Trophoblast cell (in vitro differentiated cells and primary cell): ENCODE measurements around the gene WDR19.

Experiments
- DNase-seq, 2 donors: peaks; one replicate each; pipeline ENCODE4 v3.0.0-alpha.2; 2016
- H2AFZ ChIP-seq: 2 replicates; pipeline ENCODE4 v1.6.1; 2013; ENCODE audit warnings: low read length, moderate library complexity, mild to moderate bottlenecking; ENCODE audit not compliant: insufficient read depth, poor library complexity
- H2AK5ac ChIP-seq: 2 replicates; pipeline ENCODE4 v1.6.1; 2013; ENCODE audit warnings: mild to moderate bottlenecking, low read length
- H2BK120ac ChIP-seq: 2 replicates; pipeline ENCODE4 v1.6.1; 2013; ENCODE audit warnings: low read length, mild to moderate bottlenecking, moderate library complexity; ENCODE audit not compliant: insufficient read depth, poor library complexity
- H2BK12ac ChIP-seq: 2 replicates; pipeline ENCODE4 v1.6.1; 2013; ENCODE audit warnings: mild to moderate bottlenecking, low read length, moderate library complexity
- H2BK5ac ChIP-seq: 2 replicates; pipeline ENCODE4 v1.6.1; 2013; ENCODE audit warnings: low read length, low read depth, moderate library complexity, mild to moderate bottlenecking; ENCODE audit not compliant: poor library complexity
- H3K14ac ChIP-seq: 2 replicates; pipeline ENCODE4 v1.6.1; 2013; ENCODE audit warnings: mild to moderate bottlenecking, low read length
- H3K18ac ChIP-seq: 2 replicates; pipeline ENCODE4 v1.6.1; 2013; ENCODE audit warnings: mild to moderate bottlenecking, low read length
- H3K23ac ChIP-seq: 2 replicates; pipeline ENCODE4 v1.6.1; 2013; ENCODE audit warnings: low read length
- H3K27ac ChIP-seq: 2 replicates; pipeline ENCODE4 v1.5.1; 2013; ENCODE audit warnings: low read depth, mild to moderate bottlenecking, inconsistent platforms, low read length, moderate library complexity
- H3K27me3 ChIP-seq: 2 replicates; pipeline ENCODE4 v1.6.1; 2013; ENCODE audit warnings: inconsistent platforms, mild to moderate bottlenecking, low read length, moderate library complexity; ENCODE audit not compliant: insufficient read depth
- H3K36me3 ChIP-seq, 2 experiments: 1 replicate in 1 of 2; 2 replicates in 1 of 2; pipeline ENCODE4 v1.6.1; 2013; ENCODE audit warnings: low read length in 2 of 2, mild to moderate bottlenecking in 2 of 2, moderate library complexity in 1 of 2; ENCODE audit not compliant: insufficient read depth in 2 of 2, control insufficient read depth in 1 of 2
- H3K4ac ChIP-seq: 2 replicates; pipeline ENCODE4 v1.6.1; 2013; ENCODE audit warnings: low read depth, mild to moderate bottlenecking, low read length, moderate library complexity
- H3K4me1 ChIP-seq, 2 experiments: 1 replicate in 1 of 2; 2 replicates in 1 of 2; pipeline ENCODE4 v1.6.1; 2013; ENCODE audit warnings: low read length in 2 of 2, mild to moderate bottlenecking in 2 of 2, moderate library complexity in 1 of 2; ENCODE audit not compliant: insufficient read depth in 2 of 2, control insufficient read depth in 1 of 2
- H3K4me2 ChIP-seq: 2 replicates; pipeline ENCODE4 v1.6.1; 2013; ENCODE audit warnings: inconsistent platforms, mild to moderate bottlenecking, low read length, moderate library complexity
- H3K4me3 ChIP-seq: 2 replicates; pipeline ENCODE4 v1.5.1; 2013; ENCODE audit warnings: mild to moderate bottlenecking, low read depth, low read length, inconsistent platforms
- H3K79me1 ChIP-seq: one replicate; pipeline ENCODE4 v1.6.1; 2013; ENCODE audit warnings: low read length
- H3K79me2 ChIP-seq: 2 replicates; pipeline ENCODE4 v1.6.1; 2013; ENCODE audit warnings: low read length, mild to moderate bottlenecking; ENCODE audit not compliant: control insufficient read depth, insufficient read depth, poor library complexity
- H3K9ac ChIP-seq: 2 replicates; pipeline ENCODE4 v1.6.1; 2013; ENCODE audit warnings: mild to moderate bottlenecking, low read length
- H3K9me3 ChIP-seq: 2 replicates; pipeline ENCODE4 v1.6.1; 2013; ENCODE audit warnings: low read depth, mild to moderate bottlenecking, control low read depth, inconsistent platforms, low read length; ENCODE audit not compliant: insufficient read depth
- H4K12ac ChIP-seq: 2 replicates; pipeline ENCODE4 v1.6.1; 2013; ENCODE audit warnings: low read depth, mild to moderate bottlenecking, low read length, moderate library complexity
- H4K8ac ChIP-seq: 2 replicates; pipeline ENCODE4 v1.6.1; 2013; ENCODE audit warnings: low read depth, mild to moderate bottlenecking, low read length, moderate library complexity
- H4K91ac ChIP-seq: one replicate; pipeline ENCODE4 v1.6.1; 2013; ENCODE audit warnings: low read depth, mild to moderate bottlenecking, low read length, moderate library complexity
- WGBS: extraction: QIAGEN DNeasy Blood & Tissue Kit; methylation state at CpG from one replicate; pipeline ENCODE4 v1.1.7; 2013; ENCODE audit warnings: missing lambda C conversion rate; ENCODE audit not compliant: insufficient read length, insufficient coverage; ENCODE audit errors: extremely low coverage; 5-methylcytosine and 5-hydroxymethylcytosine counted together

WDR19 gene

GRCh38 chr4:39304651-39305050, 122.3 kb downstream of the WDR19 start:
- Histone ChIP-seq H4K8ac (no peak overlapping the region), H3K18ac (no peak overlapping the region), H2AFZ (no peak overlapping the region), H3K4me2 (no peak overlapping the region), H2BK12ac (no peak overlapping the region), H3K79me2 (no peaks in the 10 kb centered on the region), H4K91ac (no peak overlapping the region), H3K14ac (no peak overlapping the region), H3K4me1 (no peaks in the 10 kb centered on the region), H2BK120ac (no peak overlapping the region), H3K79me1 (no peaks in the 10 kb centered on the region), H3K9me3 (no peaks in the 10 kb centered on the region), H3K4me3 (no peak overlapping the region), H3K27me3 (no peaks in the 10 kb centered on the region), H3K9ac (no peak overlapping the region), H3K27ac (no peak overlapping the region), H3K23ac (no peak overlapping the region), H3K36me3 (peaks cover 17 to 30% of the 10 kb centered on the region in 2 experiments), H3K4ac (no peak overlapping the region), H2AK5ac (no peak overlapping the region), H2BK5ac (no peak overlapping the region), H4K12ac (no peak overlapping the region)
- peak; percentile 48 to 70 for DNase-seq
- no CpG with 5 or more reads among the region's 5 CpGs for WGBS

DNA sequence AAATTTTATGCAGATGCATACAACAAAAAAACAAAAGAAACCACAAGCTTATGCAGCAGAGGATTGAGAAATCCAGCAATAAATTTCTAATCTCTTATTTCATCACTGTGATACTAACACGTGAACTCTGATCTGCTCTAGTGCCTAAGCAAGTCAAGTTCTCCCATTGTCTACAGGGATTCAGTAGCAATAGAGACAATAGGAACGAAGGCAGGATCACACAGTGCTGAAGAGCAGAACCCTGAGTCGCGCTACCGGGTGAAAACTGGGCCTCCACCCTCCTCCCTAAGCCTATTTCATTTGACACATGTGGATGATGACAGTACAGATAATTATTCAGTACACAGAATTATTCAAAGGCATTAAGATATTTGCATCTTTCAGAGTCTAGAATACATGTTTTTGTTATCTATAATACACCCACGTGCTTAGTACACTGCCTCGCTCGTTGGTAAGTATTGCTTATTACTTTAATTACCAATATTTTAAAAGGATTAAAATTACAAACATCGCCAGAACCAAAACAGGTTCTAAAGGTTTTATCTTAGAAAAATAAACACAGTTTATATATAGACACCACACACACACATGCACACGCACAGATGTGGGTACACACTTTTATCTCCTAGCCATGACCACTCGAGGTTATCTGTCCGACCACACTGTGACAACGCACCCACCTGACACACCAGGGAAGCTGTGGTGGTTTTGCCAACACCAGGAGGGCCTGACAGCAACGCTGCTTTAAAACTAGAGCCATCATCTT, 123.8 kb downstream of the WDR19 start:
- no peaks in the 10 kb centered on the region for H3K27me3 ChIP-seq
- H4K91ac ChIP-seq, result no peak overlapping the region
- H3K4ac ChIP-seq, result no peak overlapping the region
- no peak overlapping the region for H2BK120ac ChIP-seq
- H3K36me3 ChIP-seq, result peaks cover 9 to 27% of the 10 kb centered on the region in 2 experiments
- no peak overlapping the region for H2AFZ ChIP-seq
- no peaks in the 10 kb centered on the region for H3K79me2 ChIP-seq
- H4K8ac ChIP-seq, result no peak overlapping the region
- H3K9me3 ChIP-seq, result no peaks in the 10 kb centered on the region
- WGBS, result no CpG with 5 or more reads among the region's 14 CpGs
- H2AK5ac ChIP-seq, result no peak overlapping the region
- no peak overlapping the region for H4K12ac ChIP-seq
- no peak overlapping the region for H2BK5ac ChIP-seq
- no peak overlapping the region for H3K18ac ChIP-seq
- no peaks in the 10 kb centered on the region for H3K4me1 ChIP-seq
- no peak overlapping the region for H3K27ac ChIP-seq
- H3K79me1 ChIP-seq, result no peaks in the 10 kb centered on the region
- H3K4me2 ChIP-seq, result no peak overlapping the region
- H3K4me3 ChIP-seq, result no peak overlapping the region
- no peak overlapping the region for H3K23ac ChIP-seq
- H3K9ac ChIP-seq, result no peak overlapping the region
- no peak overlapping the region for H3K14ac ChIP-seq
- H2BK12ac ChIP-seq, result no peak overlapping the region
- no peak for DNase-seq

DNA sequence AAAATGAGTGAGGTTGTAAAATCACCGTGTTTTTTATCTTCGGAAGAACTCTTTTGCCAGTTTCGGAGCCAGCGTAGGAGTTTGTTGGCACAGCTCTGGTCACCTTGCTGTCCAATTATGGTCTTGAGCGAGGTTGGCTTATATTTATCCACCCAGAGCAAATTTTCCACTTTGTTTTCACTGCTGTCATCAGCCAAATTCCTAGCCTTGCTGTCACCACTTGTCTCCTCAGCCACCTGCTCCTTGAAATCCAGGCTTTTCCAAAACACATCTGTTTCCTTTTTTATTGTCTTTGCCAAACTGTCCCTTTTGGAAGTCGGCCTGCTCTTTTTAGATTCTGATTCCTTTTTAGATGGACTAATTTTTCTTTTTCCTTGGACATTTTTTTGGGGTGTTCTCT, 126.3 kb downstream of the WDR19 start:
- Histone ChIP-seq H3K4me1 (no peaks in the 10 kb centered on the region), H3K14ac (no peak overlapping the region), H3K18ac (no peak overlapping the region), H3K79me2 (no peaks in the 10 kb centered on the region), H3K79me1 (no peaks in the 10 kb centered on the region), H2BK12ac (no peak overlapping the region), H3K9ac (no peak overlapping the region), H2AFZ (no peak overlapping the region), H4K91ac (no peak overlapping the region), H2BK5ac (no peak overlapping the region), H3K27me3 (no peaks in the 10 kb centered on the region), H3K27ac (no peak overlapping the region), H3K4me2 (no peak overlapping the region), H3K9me3 (no peaks in the 10 kb centered on the region), H4K12ac (no peak overlapping the region), H3K4ac (no peak overlapping the region), H3K4me3 (no peak overlapping the region), H2AK5ac (no peak overlapping the region), H3K36me3 (peaks cover 11 to 33% of the 10 kb centered on the region in 2 experiments), H2BK120ac (no peak overlapping the region), H3K23ac (no peak overlapping the region), H4K8ac (no peak overlapping the region)
- peak in 1 of 2 donors; percentile 10 for DNase-seq
- WGBS, result no CpG with 5 or more reads among the region's 6 CpGs

GRCh38 chr4:39312816-39313215, 130.5 kb downstream of the WDR19 start:
- Histone ChIP-seq H3K23ac (no peak overlapping the region), H2BK12ac (no peak overlapping the region), H4K8ac (no peak overlapping the region), H2AFZ (no peak overlapping the region), H2AK5ac (no peak overlapping the region), H2BK5ac (no peak overlapping the region), H3K36me3 (peaks cover 7 to 32% of the 10 kb centered on the region in 2 experiments), H3K9ac (no peak overlapping the region), H3K79me2 (no peaks in the 10 kb centered on the region), H3K4ac (no peak overlapping the region), H4K91ac (no peak overlapping the region), H3K79me1 (no peaks in the 10 kb centered on the region), H3K14ac (no peak overlapping the region), H3K18ac (no peak overlapping the region), H3K27ac (no peak overlapping the region), H3K4me3 (no peak overlapping the region), H3K27me3 (no peaks in the 10 kb centered on the region), H3K4me1 (no peaks in the 10 kb centered on the region), H4K12ac (no peak overlapping the region), H3K9me3 (no peaks in the 10 kb centered on the region), H3K4me2 (no peak overlapping the region), H2BK120ac (no peak overlapping the region)
- no peak for DNase-seq
- WGBS, result no CpG with 5 or more reads among the region's 4 CpGs
